ENCODE data around the gene FGF12. TPM values are rescaled to one million over a fixed set of nuclear protein-coding genes. Genes with fewer than 3 reads are reported as not detected.

Gene FGF12
- polyA plus RNA-seq, 3 donors: not detected

GRCh38 chr3:192409838-192410683 is 317.3 kb downstream of the FGF12 start:
- H3K9ac ChIP-seq (ENCODE audit: insufficient read depth, low read length, poor library complexity, severe bottlenecking): no peak overlapping the region
- H3K9me3 ChIP-seq (replicated peaks in 1 of 2; ENCODE audit: control insufficient read depth in 1 of 2, insufficient read depth in 1 of 2, low read length in 2 of 2): peaks cover 0 to 8% of the 10 kb centered on the region in 2 donors
- intact Hi-C loops (cut with micrococcal nuclease): no loop called here
- peaks cover 0 to 8% (median 3%) of the 10 kb centered on the region in 7 donors for H3K9me3 Mint-ChIP-seq
- H2AFZ ChIP-seq (ENCODE audit: insufficient read depth, low read depth, low read length, poor library complexity, severe bottlenecking): no peak overlapping the region
- H3K4me3 ChIP-seq (replicated peaks in 1 of 3; ENCODE audit: low read depth in 2 of 3, low read length in 3 of 3): no peak overlapping the region
- WGBS (ENCODE audit: insufficient coverage): 1% methylated on average over 44 of the region's 53 CpGs
- DNase-seq: no peak
- H3K36me3 Mint-ChIP-seq: no peaks in the 10 kb centered on the region
- no peak overlapping the region for H3K27ac Mint-ChIP-seq
- H3K4me1 ChIP-seq (ENCODE audit: control insufficient read depth in 1 of 2, insufficient read depth in 2 of 2, low read length in 2 of 2): no peaks in the 10 kb centered on the region
- H3K27me3 Mint-ChIP-seq (ENCODE audit: low read depth in 3 of 3): peaks cover 51 to 65% (median 51%) of the 10 kb centered on the region in 3 donors
- no peaks in the 10 kb centered on the region for H3K4me1 Mint-ChIP-seq
- H3K27ac ChIP-seq (ENCODE audit: low read depth in 1 of 2, low read length in 2 of 2): no peak overlapping the region
- no peaks in the 10 kb centered on the region for H3K79me2 ChIP-seq (ENCODE audit: insufficient read depth, low read length)
- peak overlapping the region; percentile 32 for H3K4me2 ChIP-seq (replicated peaks; ENCODE audit: extremely low read depth, low read length, poor library complexity, severe bottlenecking)
- H4K20me1 ChIP-seq (ENCODE audit: insufficient read depth, low read length): no peaks in the 10 kb centered on the region
- peaks cover 31 to 59% of the 10 kb centered on the region in 2 donors for H3K27me3 ChIP-seq (ENCODE audit: control insufficient read depth in 2 of 2, insufficient read depth in 2 of 2, low read length in 2 of 2)
- H3K4me3 Mint-ChIP-seq: peak overlapping the region in 1 of 2 donors; percentile 62
- H3K36me3 ChIP-seq (replicated peaks in 1 of 2; ENCODE audit: control insufficient read depth in 1 of 2, insufficient read depth in 2 of 2, low read length in 2 of 2): no peaks in the 10 kb centered on the region
- TF ChIP-seq, protein P1, sequence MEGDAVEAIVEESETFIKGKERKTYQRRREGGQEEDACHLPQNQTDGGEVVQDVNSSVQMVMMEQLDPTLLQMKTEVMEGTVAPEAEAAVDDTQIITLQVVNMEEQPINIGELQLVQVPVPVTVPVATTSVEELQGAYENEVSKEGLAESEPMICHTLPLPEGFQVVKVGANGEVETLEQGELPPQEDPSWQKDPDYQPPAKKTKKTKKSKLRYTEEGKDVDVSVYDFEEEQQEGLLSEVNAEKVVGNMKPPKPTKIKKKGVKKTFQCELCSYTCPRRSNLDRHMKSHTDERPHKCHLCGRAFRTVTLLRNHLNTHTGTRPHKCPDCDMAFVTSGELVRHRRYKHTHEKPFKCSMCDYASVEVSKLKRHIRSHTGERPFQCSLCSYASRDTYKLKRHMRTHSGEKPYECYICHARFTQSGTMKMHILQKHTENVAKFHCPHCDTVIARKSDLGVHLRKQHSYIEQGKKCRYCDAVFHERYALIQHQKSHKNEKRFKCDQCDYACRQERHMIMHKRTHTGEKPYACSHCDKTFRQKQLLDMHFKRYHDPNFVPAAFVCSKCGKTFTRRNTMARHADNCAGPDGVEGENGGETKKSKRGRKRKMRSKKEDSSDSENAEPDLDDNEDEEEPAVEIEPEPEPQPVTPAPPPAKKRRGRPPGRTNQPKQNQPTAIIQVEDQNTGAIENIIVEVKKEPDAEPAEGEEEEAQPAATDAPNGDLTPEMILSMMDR (IDR thresholded peaks at IDR 0.05): no peak

DNA sequence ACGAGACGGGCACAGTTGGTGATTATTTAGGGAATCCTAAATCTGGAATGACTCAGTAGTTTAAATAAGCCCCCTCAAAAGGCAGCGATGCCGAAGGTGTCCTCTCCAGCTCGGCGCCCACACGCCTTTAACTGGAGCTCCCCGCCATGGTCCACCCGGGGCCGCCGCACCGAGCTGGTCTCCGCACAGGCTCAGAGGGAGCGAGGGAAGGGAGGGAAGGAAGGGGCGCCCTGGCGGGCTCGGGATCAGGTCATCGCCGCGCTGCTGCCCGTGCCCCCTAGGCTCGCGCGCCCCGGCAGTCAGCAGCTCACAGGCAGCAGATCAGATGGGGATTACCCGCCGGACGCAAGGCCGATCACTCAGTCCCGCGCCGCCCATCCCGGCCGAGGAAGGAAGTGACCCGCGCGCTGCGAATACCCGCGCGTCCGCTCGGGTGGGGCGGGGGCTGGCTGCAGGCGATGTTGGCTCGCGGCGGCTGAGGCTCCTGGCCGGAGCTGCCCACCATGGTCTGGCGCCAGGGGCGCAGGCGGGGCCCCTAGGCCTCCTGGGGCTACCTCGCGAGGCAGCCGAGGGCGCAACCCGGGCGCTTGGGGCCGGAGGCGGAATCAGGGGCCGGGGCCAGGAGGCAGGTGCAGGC is 318.0 kb downstream of the FGF12 start:
- no peak for DNase-seq
- H3K4me2 ChIP-seq (replicated peaks; ENCODE audit: extremely low read depth, low read length, poor library complexity, severe bottlenecking): peak overlapping the region; percentile 32
- Mint-ChIP-seq H3K27me3 (ENCODE audit: low read depth in 3 of 3) (peaks cover 51 to 63% (median 51%) of the 10 kb centered on the region in 3 donors), H3K4me1 (no peaks in the 10 kb centered on the region), H3K9me3 (peaks cover 0 to 8% (median 3%) of the 10 kb centered on the region in 7 donors), H3K27ac (no peak overlapping the region), H3K36me3 (no peaks in the 10 kb centered on the region), H3K4me3 (peak overlapping the region; percentile 13 to 80)
- under 1% methylated on average over 59 of the region's 61 CpGs for WGBS (ENCODE audit: insufficient coverage)
- no peak overlapping the region for H3K9ac ChIP-seq (ENCODE audit: insufficient read depth, low read length, poor library complexity, severe bottlenecking)
- peaks cover 0 to 8% of the 10 kb centered on the region in 2 donors for H3K9me3 ChIP-seq (replicated peaks in 1 of 2; ENCODE audit: control insufficient read depth in 1 of 2, insufficient read depth in 1 of 2, low read length in 2 of 2)
- intact Hi-C loops (cut with micrococcal nuclease): no loop called here
- H3K27ac ChIP-seq (ENCODE audit: low read depth in 1 of 2, low read length in 2 of 2): no peak overlapping the region
- H4K20me1 ChIP-seq (ENCODE audit: insufficient read depth, low read length): no peaks in the 10 kb centered on the region
- no peaks in the 10 kb centered on the region for H3K79me2 ChIP-seq (ENCODE audit: insufficient read depth, low read length)
- H2AFZ ChIP-seq (ENCODE audit: insufficient read depth, low read depth, low read length, poor library complexity, severe bottlenecking): no peak overlapping the region
- no peak overlapping the region for H3K4me3 ChIP-seq (replicated peaks in 1 of 3; ENCODE audit: low read depth in 2 of 3, low read length in 3 of 3)
- TF ChIP-seq, protein P1 (IDR thresholded peaks at IDR 0.05): no peak
- H3K36me3 ChIP-seq (replicated peaks in 1 of 2; ENCODE audit: control insufficient read depth in 1 of 2, insufficient read depth in 2 of 2, low read length in 2 of 2): no peaks in the 10 kb centered on the region
- H3K27me3 ChIP-seq (ENCODE audit: control insufficient read depth in 2 of 2, insufficient read depth in 2 of 2, low read length in 2 of 2): peaks cover 31 to 61% of the 10 kb centered on the region in 2 donors
- no peaks in the 10 kb centered on the region for H3K4me1 ChIP-seq (ENCODE audit: control insufficient read depth in 1 of 2, insufficient read depth in 2 of 2, low read length in 2 of 2)

Data from CD14-positive monocyte (primary cell).